Thymus (tissue), 11 donors: ENCODE data around the gene NGLY1. TPM values are rescaled to one million over a fixed set of nuclear protein-coding genes. Genes with fewer than 3 reads are reported as not detected.

Experiments
- DNase-seq, 9 donors: peaks; one replicate each; pipeline ENCODE4 v3.0.0-alpha.2; 2013; ENCODE audit warnings: low spot score in 9 of 9, low read depth in 6 of 9, missing footprints in 1 of 9
- H3K27ac ChIP-seq, 2 donors: one replicate each; pipeline ENCODE4 v1.5.1; 2013; ENCODE audit warnings: control low read depth in 1 of 2, low read depth in 1 of 2, low read length in 1 of 2, mild to moderate bottlenecking in 1 of 2, moderate library complexity in 1 of 2
- H3K27me3 ChIP-seq, 2 donors: one replicate each; pipeline ENCODE4 v1.5.1; 2013; ENCODE audit warnings: low read length in 1 of 2; ENCODE audit not compliant: control insufficient read depth in 2 of 2, insufficient read depth in 1 of 2
- H3K36me3 ChIP-seq, 2 donors: one replicate each; pipeline ENCODE4 v1.5.1; 2013; ENCODE audit warnings: low read length in 1 of 2, mild to moderate bottlenecking in 1 of 2, moderate library complexity in 1 of 2; ENCODE audit not compliant: control insufficient read depth in 2 of 2, insufficient read depth in 2 of 2
- H3K4me1 ChIP-seq, 2 donors: one replicate each; pipeline ENCODE4 v1.5.1; 2013; ENCODE audit warnings: low read length in 2 of 2; ENCODE audit not compliant: control insufficient read depth in 2 of 2, insufficient read depth in 2 of 2
- H3K4me3 ChIP-seq, 2 donors: one replicate each; pipeline ENCODE4 v1.5.1; 2013; ENCODE audit warnings: low read length in 2 of 2, control low read depth in 1 of 2, mild to moderate bottlenecking in 1 of 2
- H3K9me3 ChIP-seq, 2 donors: one replicate each; pipeline ENCODE4 v1.5.1; 2013; ENCODE audit warnings: low read length in 1 of 2, mild to moderate bottlenecking in 1 of 2; ENCODE audit not compliant: control insufficient read depth in 2 of 2, insufficient read depth in 1 of 2
- WGBS: extraction: QIAGEN DNeasy Blood & Tissue Kit; methylation state at CpG from one replicate; pipeline ENCODE4 v1.1.7; 2013; 5-methylcytosine and 5-hydroxymethylcytosine counted together
- polyA plus RNA-seq: library from polyadenylated mRNA; stranded (reverse); fragments of 200-250 nt; gene quantifications from one replicate; pipeline ENCODE4 v1.2.3, GENCODE V29; 2013
- total RNA-seq: library from RNA; stranded (reverse); fragments of 120-200 nt; gene quantifications from one replicate; pipeline ENCODE4 v1.2.4, GENCODE V29; 2013
- donor health status: healthy.

NGLY1 gene
- total and polyA plus RNA-seq, 2 donors, result 62.2 to 73.4 TPM

GRCh38 chr3:25708036-25708435 is 75.2 kb downstream of the NGLY1 start:
- 91% methylated on average over 3 of the region's 3 CpGs for WGBS
- Histone ChIP-seq H3K36me3 (no peaks in the 10 kb centered on the region), H3K27me3 (no peaks in the 10 kb centered on the region), H3K4me1 (no peaks in the 10 kb centered on the region), H3K4me3 (no peak overlapping the region), H3K27ac (no peak overlapping the region), H3K9me3 (no peaks in the 10 kb centered on the region)
- no peak for DNase-seq

GRCh38 chr3:25707268-25707926 is 75.8 kb downstream of the NGLY1 start:
- Histone ChIP-seq H3K4me3 (no peak overlapping the region), H3K36me3 (no peaks in the 10 kb centered on the region), H3K4me1 (no peaks in the 10 kb centered on the region), H3K27ac (no peak overlapping the region), H3K27me3 (no peaks in the 10 kb centered on the region), H3K9me3 (no peaks in the 10 kb centered on the region)
- WGBS, result 95% methylated on average over 2 of the region's 2 CpGs
- no peak for DNase-seq

GRCh38 chr3:25706213-25706612 is 77.0 kb downstream of the NGLY1 start:
- Histone ChIP-seq H3K4me3 (no peak overlapping the region), H3K27ac (no peak overlapping the region), H3K9me3 (no peaks in the 10 kb centered on the region), H3K4me1 (no peaks in the 10 kb centered on the region), H3K36me3 (no peaks in the 10 kb centered on the region), H3K27me3 (no peaks in the 10 kb centered on the region)
- DNase-seq, result no peak
- 95% methylated on average over 4 of the region's 4 CpGs for WGBS

- DNase-seq, result no peak
- H3K9me3 ChIP-seq, result no peaks in the 10 kb centered on the region
- no peaks in the 10 kb centered on the region for H3K36me3 ChIP-seq
- 94% methylated on average over 1 of the region's 1 CpG for WGBS
- H3K27me3 ChIP-seq, result no peaks in the 10 kb centered on the region
- no peaks in the 10 kb centered on the region for H3K4me1 ChIP-seq
- H3K4me3 ChIP-seq, result no peak overlapping the region
- no peak overlapping the region for H3K27ac ChIP-seq
Observed at GRCh38 chr3:25697553-25697952, 85.7 kb downstream of the NGLY1 start.

- WGBS, result 87% methylated on average over 4 of the region's 4 CpGs
- Histone ChIP-seq H3K9me3 (no peaks in the 10 kb centered on the region), H3K27me3 (no peaks in the 10 kb centered on the region), H3K4me3 (no peak overlapping the region), H3K36me3 (no peaks in the 10 kb centered on the region), H3K4me1 (no peaks in the 10 kb centered on the region), H3K27ac (no peak overlapping the region)
- DNase-seq, result no peak
Observed at GRCh38 chr3:25695731-25696420, 87.4 kb downstream of the NGLY1 start.

- no peak for DNase-seq
- no peak overlapping the region for H3K4me3 ChIP-seq
- H3K27ac ChIP-seq, result no peak overlapping the region
- no peaks in the 10 kb centered on the region for H3K9me3 ChIP-seq
- no peaks in the 10 kb centered on the region for H3K36me3 ChIP-seq
- no peaks in the 10 kb centered on the region for H3K27me3 ChIP-seq
- 73% methylated on average over 3 of the region's 3 CpGs for WGBS
- H3K4me1 ChIP-seq, result no peaks in the 10 kb centered on the region
Observed at GRCh38 chr3:25693238-25693637, 90.0 kb downstream of the NGLY1 start.

GRCh38 chr3:25692341-25692740 is 90.9 kb downstream of the NGLY1 start:
- no peak overlapping the region for H3K27ac ChIP-seq
- H3K36me3 ChIP-seq, result no peaks in the 10 kb centered on the region
- DNase-seq, result no peak
- H3K4me3 ChIP-seq, result no peak overlapping the region
- WGBS, result 95% methylated on average over 1 of the region's 1 CpG
- no peaks in the 10 kb centered on the region for H3K27me3 ChIP-seq
- no peaks in the 10 kb centered on the region for H3K4me1 ChIP-seq
- H3K9me3 ChIP-seq, result no peaks in the 10 kb centered on the region

- Histone ChIP-seq H3K27me3 (no peaks in the 10 kb centered on the region), H3K9me3 (no peaks in the 10 kb centered on the region), H3K4me1 (no peaks in the 10 kb centered on the region), H3K27ac (no peak overlapping the region), H3K36me3 (no peaks in the 10 kb centered on the region), H3K4me3 (no peak overlapping the region)
- no peak for DNase-seq
- WGBS, result 95% methylated on average over 2 of the region's 2 CpGs
Observed at GRCh38 chr3:25690768-25691533, 92.3 kb downstream of the NGLY1 start.

GRCh38 chr3:25689226-25689625 is 94.0 kb downstream of the NGLY1 start:
- Histone ChIP-seq H3K9me3 (no peaks in the 10 kb centered on the region), H3K36me3 (no peaks in the 10 kb centered on the region), H3K27me3 (no peaks in the 10 kb centered on the region), H3K27ac (no peak overlapping the region), H3K4me3 (no peak overlapping the region), H3K4me1 (no peaks in the 10 kb centered on the region)
- 80% methylated on average over 3 of the region's 3 CpGs for WGBS
- no peak for DNase-seq
